HG03460 (cell line): Measurements from ENCODE around the gene CDH23.
"Not testable (repeated sequence)": the region's sequence is repeated elsewhere in the genome, so short reads cannot be mapped to it uniquely, and the experiment has no call there.

Source experiments
- ATAC-seq: cut with Tn5 transposase; IDR thresholded peaks from one replicate; pipeline ENCODE4 v1.9.1; 2021; ENCODE audit not compliant: unreplicated experiment

CDH23 gene

DNA sequence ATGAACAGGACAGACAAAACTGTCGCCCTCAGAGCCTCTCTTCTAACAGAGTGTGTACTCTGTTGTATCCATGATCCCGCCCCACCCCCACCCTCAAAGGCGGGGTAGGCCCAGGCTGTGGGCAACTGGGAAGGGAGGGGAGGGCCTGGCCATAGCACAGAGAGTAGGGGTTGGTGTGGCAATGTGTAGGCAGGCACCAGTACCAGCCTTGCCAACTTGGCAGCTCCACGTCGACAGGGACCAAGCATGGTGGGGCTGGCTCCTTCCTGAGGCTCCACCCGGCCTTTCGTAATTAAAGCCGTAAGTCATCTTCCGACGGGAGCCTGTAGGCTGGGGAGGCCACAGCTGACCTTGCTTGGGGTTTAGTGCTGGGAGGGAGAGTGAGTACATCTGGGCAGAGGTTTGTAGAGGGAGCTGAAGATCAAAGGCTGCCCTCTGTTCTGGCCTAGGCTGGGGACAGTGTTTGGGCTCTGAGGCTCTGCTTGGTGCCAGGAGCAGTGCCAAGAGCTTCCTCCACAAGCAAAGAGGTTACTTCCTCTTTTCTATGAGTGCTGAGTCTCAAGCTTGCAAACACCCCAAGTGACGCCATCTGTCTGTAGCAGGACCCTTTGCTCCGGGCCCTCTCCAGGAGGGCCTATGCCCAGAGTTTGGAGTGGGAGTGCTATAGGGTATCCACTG lies 201.2 kb downstream of the CDH23 start:
- ATAC-seq = no peak

DNA sequence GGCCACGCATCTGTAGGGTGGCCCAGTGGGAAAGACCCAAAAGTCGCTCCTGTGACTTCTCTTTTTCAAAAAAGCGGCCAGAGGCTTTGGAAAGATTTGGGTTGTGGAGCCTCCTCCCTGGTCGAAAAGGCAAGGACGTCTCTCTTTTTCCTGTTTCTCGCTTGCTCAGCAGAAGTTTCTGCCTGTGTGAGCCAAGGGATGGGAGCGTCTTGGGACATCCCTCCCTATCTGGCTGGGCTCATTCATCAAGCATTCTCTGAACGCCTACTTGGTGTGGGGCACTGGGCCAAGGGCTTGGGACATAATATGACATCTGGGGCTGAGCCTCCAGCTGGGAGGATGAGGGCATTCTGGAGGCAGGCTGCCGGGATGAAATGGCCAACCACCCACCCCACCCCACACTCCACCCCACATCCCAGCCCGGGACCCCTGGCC lies 201.9 kb downstream of the CDH23 start:
- no peak for ATAC-seq

DNA sequence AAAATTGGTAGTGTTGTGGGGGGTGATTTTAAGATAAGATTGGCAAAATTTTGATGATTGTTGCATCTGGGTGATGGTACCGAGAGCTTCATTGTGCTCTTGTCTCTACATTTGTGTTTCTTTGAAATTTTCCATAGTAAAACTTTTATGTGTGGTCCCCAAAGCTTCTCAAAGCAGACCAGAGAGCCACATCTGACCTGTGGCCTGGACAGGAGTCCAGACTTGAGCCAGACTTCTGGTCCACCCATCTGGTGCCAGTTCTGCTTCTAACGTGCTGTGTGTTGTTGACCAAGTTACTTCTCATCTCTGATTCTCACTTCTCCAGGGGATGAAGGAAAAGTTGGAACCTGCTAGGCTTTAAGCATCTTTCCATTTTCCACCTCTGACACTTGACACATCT lies 202.8 kb downstream of the CDH23 start:
- ATAC-seq = no peak

DNA sequence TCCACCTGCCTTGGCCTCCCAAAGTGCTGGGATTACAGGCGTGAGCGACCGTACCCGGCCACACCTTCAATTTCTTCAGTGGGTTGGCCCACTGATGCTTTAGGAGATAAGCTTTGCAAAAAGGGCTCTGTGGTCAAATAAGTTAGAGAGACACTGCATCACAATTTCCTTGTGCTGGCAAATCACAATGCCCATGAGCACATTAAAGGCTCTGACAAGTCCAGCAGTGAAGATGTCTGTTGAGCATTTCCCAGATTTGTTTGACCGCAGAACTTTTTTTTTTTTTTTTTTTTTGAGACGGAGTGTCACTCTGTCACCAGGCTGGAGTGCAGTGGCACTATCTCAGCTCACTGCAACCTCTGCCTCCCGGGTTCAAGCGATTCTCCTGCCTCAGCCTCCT lies 203.5 kb downstream of the CDH23 start:
- not testable (repeated sequence) for ATAC-seq

DNA sequence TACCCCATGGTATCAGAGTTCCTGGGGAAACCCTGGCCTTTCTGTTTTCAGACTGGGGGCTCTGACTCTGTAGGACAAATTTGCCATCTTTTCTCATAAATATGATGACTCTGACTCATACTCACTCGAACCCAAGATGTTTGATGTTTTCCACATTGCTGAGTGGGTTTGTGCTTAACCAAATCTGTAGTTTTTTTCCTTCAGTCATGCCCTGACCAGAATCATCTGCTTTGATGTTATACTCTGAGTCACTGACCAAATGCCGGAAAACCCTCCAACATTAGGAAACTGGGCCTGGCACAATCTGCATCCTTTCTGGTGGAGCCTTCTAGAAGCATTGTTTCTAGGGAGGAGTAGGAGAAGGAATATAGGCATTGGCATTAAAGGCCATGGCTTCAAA lies 204.1 kb downstream of the CDH23 start:
- no peak for ATAC-seq

DNA sequence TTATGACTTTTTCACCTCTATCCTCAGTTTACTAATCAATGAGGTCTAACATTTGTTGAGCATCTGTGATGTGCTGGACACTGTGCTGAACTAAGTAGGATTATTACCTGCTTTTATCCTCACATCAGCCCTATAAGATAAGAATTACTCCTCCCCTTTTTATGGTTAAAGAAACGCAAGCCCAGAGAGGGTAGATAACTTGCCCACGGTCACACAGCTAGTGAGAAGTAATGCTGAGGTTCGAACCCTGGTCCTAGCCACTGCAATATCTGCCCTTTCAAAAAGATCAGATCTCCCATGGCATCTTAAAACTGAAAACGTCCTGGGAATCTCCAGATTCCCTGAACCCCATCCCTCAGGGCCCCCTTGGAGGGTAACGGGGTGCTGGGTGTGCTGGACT lies 204.6 kb downstream of the CDH23 start:
- ATAC-seq = no peak

DNA sequence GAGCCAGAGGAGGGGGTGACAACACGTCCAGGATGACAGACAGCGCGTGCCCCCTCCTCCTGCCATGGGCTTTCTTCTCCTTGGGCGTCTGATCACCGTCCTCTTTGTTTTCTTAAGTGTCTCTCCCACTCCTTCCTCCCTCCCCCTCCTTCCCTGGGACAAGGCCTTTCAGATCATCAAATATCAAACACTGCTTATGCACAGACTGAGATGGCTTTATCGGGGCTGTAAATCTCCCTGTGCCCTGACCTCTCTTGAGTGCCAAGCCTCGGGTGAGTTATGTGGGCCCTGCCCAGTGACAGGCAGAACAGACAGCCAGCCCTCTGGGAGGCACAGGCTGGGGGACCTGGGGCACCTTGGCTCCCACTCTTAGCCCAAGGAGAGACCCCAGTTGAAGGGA lies 206.4 kb downstream of the CDH23 start:
- ATAC-seq = no peak

DNA sequence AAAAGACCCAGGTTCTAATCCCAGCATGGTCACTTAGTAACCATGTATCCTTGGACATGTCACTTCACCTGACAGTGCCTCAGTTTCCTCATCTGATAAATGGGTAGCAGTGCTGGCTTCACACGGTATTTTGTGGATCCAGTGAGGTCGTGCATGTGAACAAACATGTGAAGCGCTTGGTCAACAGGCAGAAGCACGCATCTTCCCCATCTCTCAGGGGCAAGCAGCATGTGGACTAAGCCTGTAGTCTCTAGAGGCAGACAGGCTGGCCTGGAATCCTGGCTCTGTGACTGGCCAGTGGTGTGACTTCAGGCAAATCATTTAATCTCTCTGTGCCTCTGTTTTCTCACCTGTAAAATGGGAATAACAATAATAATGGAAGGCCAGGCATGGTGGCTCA lies 207.0 kb downstream of the CDH23 start:
- ATAC-seq = no peak

DNA sequence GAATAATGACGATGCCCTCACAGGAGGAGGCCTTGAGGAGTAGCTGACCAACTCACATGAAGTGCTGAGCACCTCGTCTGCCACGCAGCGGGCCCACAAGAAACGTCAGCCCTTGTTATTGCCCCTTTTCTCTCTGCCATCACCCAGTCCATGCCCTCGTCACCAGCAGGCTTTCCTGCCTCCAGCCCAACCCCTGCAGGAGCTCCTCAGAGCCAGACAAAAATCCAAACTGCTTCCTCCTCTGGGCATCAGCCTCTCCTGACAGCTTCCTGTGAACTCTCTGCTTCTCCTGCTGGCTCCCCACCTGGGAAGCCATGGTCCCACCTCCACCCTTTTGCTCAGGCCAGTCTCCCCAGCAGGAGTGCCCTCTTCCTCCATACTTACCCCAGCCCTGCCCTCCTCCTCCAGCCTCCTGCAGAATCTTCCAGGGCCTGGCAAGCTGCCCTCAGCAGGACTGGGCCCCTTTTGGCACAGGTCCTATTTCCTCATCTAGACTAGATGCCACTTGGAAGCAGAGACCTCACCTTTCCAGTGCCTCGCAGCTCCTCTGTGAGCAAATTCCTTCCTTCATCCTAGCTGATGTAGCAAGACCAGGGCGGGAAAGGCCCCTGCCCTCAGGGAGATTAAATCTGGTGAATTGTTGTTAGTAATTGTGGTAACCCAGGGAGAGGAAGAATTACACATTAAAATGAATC lies 207.8 kb downstream of the CDH23 start:
- ATAC-seq = no peak

DNA sequence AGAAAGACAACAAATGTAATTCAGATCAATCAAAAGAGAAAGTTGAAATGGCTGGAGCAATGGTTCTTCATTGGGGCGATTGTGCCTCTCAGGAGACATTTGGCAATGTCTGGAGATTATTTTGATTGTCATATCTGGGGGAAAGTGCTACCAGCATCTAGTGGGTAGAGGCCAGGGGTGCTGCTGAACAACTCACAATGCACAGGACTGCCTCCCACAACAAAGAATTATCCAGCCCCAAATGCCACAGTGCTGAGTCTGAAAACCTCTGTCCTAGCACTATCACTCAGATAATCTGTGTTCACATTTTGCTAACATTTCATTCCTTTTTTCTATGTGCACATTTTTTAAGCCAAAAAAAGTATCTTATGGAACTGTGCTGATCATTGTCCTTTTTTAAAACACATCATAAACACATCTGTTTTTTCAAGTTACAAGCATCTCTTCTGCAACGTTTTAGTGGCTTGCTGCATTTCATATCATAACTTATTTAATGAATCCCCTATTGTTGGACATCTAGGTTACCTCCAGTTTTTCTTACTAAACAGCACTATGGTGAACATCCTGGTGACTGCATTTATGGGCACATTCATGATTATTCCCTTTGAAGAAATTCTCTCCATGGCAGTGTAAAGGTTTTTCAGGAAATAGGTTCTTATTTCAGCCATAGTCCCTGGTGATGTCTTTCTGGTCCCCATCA lies 208.7 kb downstream of the CDH23 start:
- no peak for ATAC-seq

DNA sequence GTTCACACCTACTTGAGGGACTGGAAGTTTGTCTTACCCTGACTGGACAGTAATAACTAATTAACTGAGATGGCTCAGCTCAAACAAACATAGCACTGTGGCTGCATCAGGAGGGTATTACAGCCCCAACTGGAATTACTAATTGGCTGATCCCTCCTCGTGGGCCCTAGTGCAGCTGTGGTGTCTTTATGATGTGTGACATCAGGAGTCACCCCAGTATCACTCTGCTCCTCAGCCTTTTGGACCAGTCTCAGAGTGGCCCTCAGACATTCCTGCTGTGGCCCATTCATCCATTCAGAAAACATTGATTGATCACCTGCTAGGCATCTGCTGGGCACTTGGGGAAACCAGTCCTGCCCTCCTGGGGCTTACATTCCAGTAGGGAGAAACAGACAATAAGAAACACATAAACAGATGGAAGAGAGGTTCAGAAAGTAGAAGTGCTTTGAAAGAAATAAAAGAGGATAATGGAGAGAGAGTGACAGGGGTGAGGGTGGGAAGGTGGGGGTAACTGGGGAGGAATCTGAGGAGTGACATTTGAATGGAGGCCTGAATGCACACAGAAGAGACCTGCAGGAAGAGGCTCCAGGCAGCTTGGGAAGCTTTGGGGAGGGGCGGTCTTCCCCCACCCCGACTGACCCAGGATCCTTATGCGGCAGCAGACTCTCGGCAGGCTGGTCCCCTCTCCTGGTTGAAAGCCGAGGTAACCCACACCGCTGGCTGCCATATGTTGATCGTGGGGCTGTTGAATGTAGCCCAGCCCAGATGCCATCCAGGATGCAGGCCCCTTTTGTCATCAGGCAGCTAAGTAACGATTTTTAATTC lies 209.7 kb downstream of the CDH23 start:
- no peak for ATAC-seq

DNA sequence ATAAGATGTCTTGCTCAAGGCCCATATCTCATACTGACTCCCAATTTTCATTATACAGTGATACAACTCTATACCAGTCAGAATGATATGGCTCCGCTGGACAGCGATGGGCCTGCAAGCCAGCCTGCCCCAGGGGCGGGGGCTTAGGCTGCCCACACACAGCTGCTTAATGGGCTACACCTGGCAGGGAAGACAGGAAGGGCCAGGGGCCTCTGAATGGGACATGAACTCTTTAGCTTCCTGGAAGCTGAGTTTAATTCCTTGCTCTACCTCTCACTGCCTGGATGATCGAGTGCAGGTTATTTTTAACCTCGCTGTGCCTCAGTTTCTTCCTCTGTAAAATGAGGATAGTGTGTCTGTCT lies 210.3 kb downstream of the CDH23 start:
- ATAC-seq = no peak

DNA sequence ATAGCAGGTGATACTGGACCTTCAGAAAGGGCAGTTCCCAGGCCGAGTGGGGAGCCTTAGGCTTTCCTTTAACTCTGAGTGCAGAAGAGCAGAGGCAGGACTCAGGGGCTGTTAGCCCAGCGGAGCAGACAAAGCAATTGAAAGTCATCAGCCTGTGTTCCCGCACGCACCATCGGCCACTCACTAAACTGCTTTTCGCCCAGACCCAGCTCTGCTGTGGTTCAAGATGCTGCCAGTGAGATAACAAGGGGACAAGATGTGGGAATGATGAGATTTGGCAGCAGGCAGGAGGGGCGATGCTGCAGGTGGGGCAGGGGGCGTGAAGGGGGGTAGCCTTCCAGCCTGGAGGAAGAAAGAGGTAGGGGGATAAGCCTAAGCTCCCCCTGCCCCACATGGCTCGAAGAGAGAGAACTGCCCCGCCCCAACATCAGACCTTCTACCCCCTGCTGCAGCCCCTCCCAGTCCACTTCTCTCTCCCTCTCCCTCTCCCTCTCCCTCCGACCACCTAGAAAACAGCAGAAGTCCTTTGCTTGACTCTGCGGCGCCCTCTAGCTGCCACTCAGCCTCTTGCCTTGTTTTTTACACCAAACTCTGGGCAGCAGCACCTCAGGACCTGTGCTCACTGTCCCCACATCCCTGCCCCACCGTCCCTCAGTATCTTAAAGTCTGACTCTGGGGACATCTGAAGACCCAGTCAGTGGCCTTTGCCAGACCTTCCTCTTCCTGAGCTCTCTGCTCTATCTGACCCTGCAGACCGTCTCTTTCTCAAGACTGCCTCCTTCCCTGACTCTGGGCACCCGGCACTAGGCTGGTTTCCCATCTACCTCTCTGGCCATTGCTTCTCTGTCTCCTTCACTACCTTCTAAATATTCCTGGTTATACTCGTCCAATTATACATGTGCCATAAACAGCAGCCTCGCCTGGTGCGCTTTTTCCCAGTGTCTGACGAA lies 212.4 kb downstream of the CDH23 start:
- no peak for ATAC-seq

DNA sequence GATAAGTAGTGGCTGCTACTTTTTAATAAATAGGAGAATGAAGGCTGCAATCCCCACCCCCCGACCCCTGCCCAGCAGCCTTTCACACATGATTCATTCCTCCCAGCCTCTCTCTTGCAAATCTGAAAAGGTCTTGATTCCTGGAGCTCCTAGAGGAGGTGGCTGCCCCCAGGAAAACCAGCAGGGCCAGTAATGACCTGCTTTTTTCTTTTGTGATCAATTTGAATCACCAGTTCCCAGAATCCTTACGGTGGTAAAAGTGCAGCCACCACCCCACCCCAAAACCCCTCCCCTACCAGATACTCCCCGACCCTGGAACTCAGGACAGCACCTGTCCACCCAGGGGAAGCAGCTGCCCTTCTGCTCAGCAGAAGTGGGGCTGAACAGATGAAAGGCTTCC lies 213.9 kb downstream of the CDH23 start:
- no peak for ATAC-seq

DNA sequence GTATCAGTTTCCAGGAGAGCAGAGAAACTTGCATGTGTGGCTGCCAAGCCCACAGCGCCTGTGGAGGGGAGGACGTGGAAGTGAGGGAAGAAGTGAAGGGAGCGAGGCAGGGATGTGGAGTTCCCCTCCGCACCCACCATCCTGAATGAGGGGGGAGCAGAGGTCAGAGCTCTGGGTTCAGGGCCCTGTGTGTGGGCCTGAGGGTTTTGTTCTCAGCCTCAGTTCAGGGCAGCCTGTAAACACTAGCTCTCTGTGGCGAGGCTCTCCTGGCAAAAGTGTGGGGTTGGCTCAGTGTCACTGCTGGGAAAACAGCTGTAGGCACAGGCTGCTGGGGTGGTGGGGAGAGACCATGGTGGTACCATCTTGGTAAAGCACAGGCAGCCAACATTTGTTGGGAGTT lies 214.4 kb downstream of the CDH23 start:
- ATAC-seq = no peak

DNA sequence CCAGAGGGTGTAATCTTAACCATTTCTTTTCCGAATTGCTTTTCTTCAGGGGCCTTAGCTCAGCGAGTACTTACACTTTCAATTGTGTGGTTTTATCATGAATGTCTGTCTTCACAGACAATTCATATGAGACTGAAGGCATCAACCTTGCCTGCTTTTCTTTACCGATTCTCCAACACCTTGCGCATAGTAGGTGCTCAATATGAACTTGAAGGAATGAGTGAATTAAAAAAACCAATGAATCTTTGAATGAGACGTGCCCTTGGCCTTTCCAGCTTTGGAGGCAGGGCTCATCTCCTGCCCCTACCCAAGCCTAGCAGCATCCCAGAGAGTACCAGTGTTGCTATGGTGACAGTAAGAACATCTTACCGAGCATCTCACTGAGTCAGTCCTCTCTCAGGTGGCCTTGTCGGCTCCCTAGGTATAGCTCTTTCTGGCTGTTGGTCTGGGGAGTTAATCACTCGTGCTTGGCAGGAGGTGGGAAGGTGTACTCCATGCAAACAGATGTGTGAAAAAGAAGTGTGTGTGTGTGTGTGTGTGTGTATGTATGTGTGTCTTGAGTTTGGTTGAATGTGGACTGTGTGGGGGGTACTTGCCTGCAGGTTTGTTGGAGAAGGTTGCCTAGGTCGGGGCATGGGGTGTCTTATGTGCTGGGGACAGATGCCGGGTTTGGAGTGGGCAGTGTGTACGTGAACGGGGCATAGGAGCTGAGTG lies 215.1 kb downstream of the CDH23 start:
- no peak for ATAC-seq

DNA sequence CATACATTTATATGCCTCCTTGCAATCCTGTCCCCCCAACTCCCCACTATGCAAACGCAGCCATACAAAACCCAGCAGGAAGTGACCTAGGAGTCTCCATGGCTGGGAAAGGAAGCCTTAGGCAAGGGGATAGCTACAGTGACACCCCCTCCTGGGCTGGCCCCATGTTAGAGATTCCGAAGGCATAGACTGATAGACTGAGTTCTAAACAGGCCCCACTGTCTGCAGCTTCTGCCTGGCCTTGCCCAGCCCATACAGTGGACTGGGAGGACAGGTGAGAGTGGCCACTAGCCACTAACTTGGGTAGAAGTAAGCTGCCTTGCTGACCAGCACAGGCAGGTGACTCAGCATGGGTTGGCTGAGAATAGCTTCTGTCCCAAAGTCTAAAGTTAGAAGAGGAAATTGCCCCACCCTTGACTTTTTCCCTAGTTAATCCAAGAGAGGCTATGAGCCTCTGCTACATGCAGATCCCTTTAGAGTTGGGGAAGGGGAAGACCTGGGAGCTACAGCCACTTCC lies 216.6 kb downstream of the CDH23 start:
- ATAC-seq = no peak

DNA sequence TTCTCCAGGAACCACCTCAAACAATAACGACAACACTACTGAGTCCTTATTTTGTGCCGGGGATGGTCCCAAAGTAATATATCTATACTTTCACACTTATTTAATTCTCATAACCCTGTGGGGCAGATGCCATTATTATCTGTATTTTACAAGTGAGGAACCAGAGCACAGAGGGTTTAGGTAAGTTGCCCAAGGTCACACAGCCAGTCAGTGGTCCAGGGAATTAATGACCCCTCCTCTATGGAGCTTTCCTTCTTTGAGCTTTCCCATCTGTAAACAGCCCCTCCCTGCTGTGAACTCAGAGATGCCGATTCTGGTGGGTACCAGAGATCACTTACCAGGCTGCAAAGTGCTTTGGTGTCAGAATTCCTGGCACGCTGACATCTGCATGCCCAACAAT lies 217.2 kb downstream of the CDH23 start:
- ATAC-seq = no peak

DNA sequence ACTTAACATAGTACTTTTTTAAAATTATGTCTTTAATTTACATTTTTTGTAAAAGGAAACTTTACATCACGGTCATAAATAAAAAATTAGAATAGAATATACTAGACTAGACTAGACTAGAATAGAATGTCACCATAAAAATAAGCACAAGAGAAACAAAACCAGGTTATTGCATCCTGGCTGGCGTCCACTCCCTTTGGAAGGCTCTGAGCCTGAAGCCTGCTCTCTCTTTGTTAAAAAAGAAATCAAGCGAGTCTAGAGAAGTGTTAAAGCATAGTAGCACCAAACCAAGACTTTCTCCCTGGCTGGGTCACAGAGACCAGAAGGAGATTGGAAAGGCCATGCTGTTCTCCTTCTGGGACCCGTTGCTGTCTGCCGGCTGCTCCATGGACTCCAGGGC lies 218.2 kb downstream of the CDH23 start:
- no peak for ATAC-seq
